ENCODE data around the gene CCSER1. TPM values are rescaled to one million over a fixed set of nuclear protein-coding genes. Genes with fewer than 3 reads are reported as not detected.

Gene CCSER1
- total RNA-seq, 1 donor from 2014 or later, result 15.7 TPM

GRCh38 chr4:90648311-90648710 lies 521.1 kb downstream of the CCSER1 start:
- peaks cover 4% of the 10 kb centered on the region for H3K9me3 Mint-ChIP-seq (ENCODE audit: unreplicated experiment)
- peaks cover 1% of the 10 kb centered on the region for H3K4me1 Mint-ChIP-seq (ENCODE audit: low read depth, unreplicated experiment)
- no peaks in the 10 kb centered on the region for H3K36me3 Mint-ChIP-seq (ENCODE audit: unreplicated experiment)
- H3K4me3 Mint-ChIP-seq (ENCODE audit: unreplicated experiment), result no peak overlapping the region
- DNase-seq, result no peak
- no peak overlapping the region for H3K27ac Mint-ChIP-seq (ENCODE audit: unreplicated experiment)
- peaks cover 2% of the 10 kb centered on the region for H3K27me3 Mint-ChIP-seq (ENCODE audit: unreplicated experiment)
- no peak for TF ChIP-seq CTCF (IDR thresholded peaks at IDR 0.05; ENCODE audit: partially characterized antibody, unreplicated experiment)

- TF ChIP-seq CTCF (IDR thresholded peaks at IDR 0.05; ENCODE audit: partially characterized antibody, unreplicated experiment), result no peak
- H3K9me3 Mint-ChIP-seq (ENCODE audit: unreplicated experiment), result peaks cover 4% of the 10 kb centered on the region
- no peak overlapping the region for H3K4me3 Mint-ChIP-seq (ENCODE audit: unreplicated experiment)
- no peak overlapping the region for H3K27ac Mint-ChIP-seq (ENCODE audit: unreplicated experiment)
- H3K27me3 Mint-ChIP-seq (ENCODE audit: unreplicated experiment), result peaks cover 2% of the 10 kb centered on the region
- no peaks in the 10 kb centered on the region for H3K36me3 Mint-ChIP-seq (ENCODE audit: unreplicated experiment)
- DNase-seq, result no peak
- peaks cover 1% of the 10 kb centered on the region for H3K4me1 Mint-ChIP-seq (ENCODE audit: low read depth, unreplicated experiment)
Measured at GRCh38 chr4:90648791-90649190, 521.6 kb downstream of the CCSER1 start.

GRCh38 chr4:90660672-90661071 lies 533.5 kb downstream of the CCSER1 start:
- Mint-ChIP-seq H3K9me3 (ENCODE audit: unreplicated experiment) (no peaks in the 10 kb centered on the region), H3K4me3 (ENCODE audit: unreplicated experiment) (no peak overlapping the region), H3K36me3 (ENCODE audit: unreplicated experiment) (no peaks in the 10 kb centered on the region), H3K4me1 (ENCODE audit: low read depth, unreplicated experiment) (no peaks in the 10 kb centered on the region), H3K27ac (ENCODE audit: unreplicated experiment) (no peak overlapping the region), H3K27me3 (ENCODE audit: unreplicated experiment) (no peaks in the 10 kb centered on the region)
- no peak for DNase-seq
- no peak for TF ChIP-seq CTCF (IDR thresholded peaks at IDR 0.05; ENCODE audit: partially characterized antibody, unreplicated experiment)

GRCh38 chr4:90670183-90670582 lies 543.0 kb downstream of the CCSER1 start:
- Mint-ChIP-seq H3K27ac (ENCODE audit: unreplicated experiment) (no peak overlapping the region), H3K4me3 (ENCODE audit: unreplicated experiment) (no peak overlapping the region), H3K4me1 (ENCODE audit: low read depth, unreplicated experiment) (no peaks in the 10 kb centered on the region), H3K27me3 (ENCODE audit: unreplicated experiment) (no peaks in the 10 kb centered on the region), H3K9me3 (ENCODE audit: unreplicated experiment) (no peaks in the 10 kb centered on the region), H3K36me3 (ENCODE audit: unreplicated experiment) (peaks cover 6% of the 10 kb centered on the region)
- no peak for TF ChIP-seq CTCF (IDR thresholded peaks at IDR 0.05; ENCODE audit: partially characterized antibody, unreplicated experiment)
- DNase-seq, result no peak

- Mint-ChIP-seq H3K27me3 (ENCODE audit: unreplicated experiment) (no peaks in the 10 kb centered on the region), H3K9me3 (ENCODE audit: unreplicated experiment) (no peaks in the 10 kb centered on the region), H3K4me1 (ENCODE audit: low read depth, unreplicated experiment) (peaks cover 2% of the 10 kb centered on the region), H3K36me3 (ENCODE audit: unreplicated experiment) (no peaks in the 10 kb centered on the region), H3K27ac (ENCODE audit: unreplicated experiment) (no peak overlapping the region), H3K4me3 (ENCODE audit: unreplicated experiment) (no peak overlapping the region)
- DNase-seq, result no peak
- no peak for TF ChIP-seq CTCF (IDR thresholded peaks at IDR 0.05; ENCODE audit: partially characterized antibody, unreplicated experiment)
Measured at GRCh38 chr4:90689739-90690138, 562.5 kb downstream of the CCSER1 start.
